Fibroblast of villous mesenchyme (primary cell): ENCODE measurements around the gene MCTP1. TPM values are rescaled to one million over a fixed set of nuclear protein-coding genes. Genes with fewer than 3 reads are reported as not detected.

Experiments
- DNase-seq: peaks from one replicate; pipeline ENCODE4 v3.0.0-alpha.2; 2010; ENCODE audit warnings: low read depth
- H3K4me3 ChIP-seq: 2 replicates; pipeline ENCODE4 v1.5.1; 2011; ENCODE audit warnings: low read depth, mild to moderate bottlenecking, low read length
- CTCF ChIP-seq: IDR thresholded peaks from 2 replicates; pipeline ENCODE4 v1.5.1; 2012; ENCODE audit warnings: low read depth, mild to moderate bottlenecking, low read length; ENCODE audit not compliant: insufficient read depth
- total RNA-seq: library from RNA; depleted of rRNA; stranded (reverse); fragments of >200 nt; gene quantifications from 2 replicates; pipeline ENCODE4 v1.2.3, GENCODE V29; 2012

MCTP1 gene
- total RNA-seq, 1 donor: 14.7 TPM

- TF ChIP-seq CTCF: no peak
- no peak overlapping the region for H3K4me3 ChIP-seq
- DNase-seq: no peak
Measured at GRCh38 chr5:95087816-95088317, 197.0 kb downstream of the MCTP1 start.

- no peak overlapping the region for H3K4me3 ChIP-seq
- DNase-seq: no peak
- TF ChIP-seq CTCF: no peak
Measured at GRCh38 chr5:95086927-95087815, 197.7 kb downstream of the MCTP1 start.

- no peak for DNase-seq
- no peak for TF ChIP-seq CTCF
- no peak overlapping the region for H3K4me3 ChIP-seq
Measured at GRCh38 chr5:95084757-95085156, 200.1 kb downstream of the MCTP1 start.

- TF ChIP-seq CTCF: no peak
- DNase-seq: no peak
- no peak overlapping the region for H3K4me3 ChIP-seq
Measured at GRCh38 chr5:95083606-95084005, 201.3 kb downstream of the MCTP1 start.

GRCh38 chr5:95081982-95082381 lies 202.9 kb downstream of the MCTP1 start:
- DNase-seq: peak; percentile 54
- TF ChIP-seq CTCF: no peak
- no peak overlapping the region for H3K4me3 ChIP-seq

- DNase-seq: peak; percentile 87
- H3K4me3 ChIP-seq: peak overlapping the region; percentile 43
- no peak for TF ChIP-seq CTCF
Measured at GRCh38 chr5:95081500-95081960, 203.4 kb downstream of the MCTP1 start.
